H9 (cell line): Measurements from ENCODE around the gene MAGI1. TPM values are rescaled to one million over a fixed set of nuclear protein-coding genes. Genes with fewer than 3 reads are reported as not detected.

Source experiments
- DNase-seq: peaks from one replicate; pipeline ENCODE4 v3.0.0-alpha.2; 2017
- H2AFZ ChIP-seq: one replicate; pipeline ENCODE4 v1.6.1; 2013; ENCODE audit warnings: mild to moderate bottlenecking, low read length, control low read depth, moderate library complexity
- H2AK5ac ChIP-seq: 2 replicates; pipeline ENCODE4 v1.6.1; 2013; ENCODE audit warnings: low read length, control low read depth, mixed read lengths; ENCODE audit not compliant: insufficient read length
- H2BK120ac ChIP-seq: one replicate; pipeline ENCODE4 v1.6.1; 2013; ENCODE audit warnings: low read depth, mild to moderate bottlenecking, low read length, control low read depth, inconsistent platforms; ENCODE audit not compliant: poor library complexity, severe bottlenecking
- H2BK12ac ChIP-seq: 2 replicates; pipeline ENCODE4 v1.6.1; 2013; ENCODE audit warnings: low read length, control low read depth, mixed read lengths, low read depth; ENCODE audit not compliant: insufficient read length
- H2BK15ac ChIP-seq: 2 replicates; pipeline ENCODE4 v1.6.1; 2013; ENCODE audit warnings: low read depth, low read length, control low read depth
- H2BK20ac ChIP-seq: one replicate; pipeline ENCODE4 v1.6.1; 2013; ENCODE audit warnings: low read depth, mild to moderate bottlenecking, low read length, control low read depth, inconsistent platforms; ENCODE audit not compliant: poor library complexity, severe bottlenecking
- H2BK5ac ChIP-seq: 2 replicates; pipeline ENCODE4 v1.6.1; 2013; ENCODE audit warnings: low read length, control low read depth, mixed read lengths; ENCODE audit not compliant: insufficient read length
- H3K14ac ChIP-seq: 2 replicates; pipeline ENCODE4 v1.6.1; 2013; ENCODE audit warnings: low read length, control low read depth; ENCODE audit not compliant: insufficient read depth
- H3K18ac ChIP-seq: 2 replicates; pipeline ENCODE4 v1.6.1; 2013; ENCODE audit warnings: low read depth, mild to moderate bottlenecking, mixed read lengths, low read length, control low read depth; ENCODE audit not compliant: insufficient read length
- H3K23ac ChIP-seq: 2 replicates; pipeline ENCODE4 v1.6.1; 2013; ENCODE audit warnings: low read length, control low read depth, mixed read lengths, low read depth; ENCODE audit not compliant: insufficient read length
- H3K23me2 ChIP-seq: 2 replicates; pipeline ENCODE4 v1.6.1; 2013; ENCODE audit warnings: low read depth, mild to moderate bottlenecking, mixed read lengths, low read length, control low read depth; ENCODE audit not compliant: insufficient read length, poor library complexity, severe bottlenecking
- H3K27ac ChIP-seq: 2 replicates; pipeline ENCODE4 v1.5.1; 2013; ENCODE audit warnings: low read length, control low read depth, mixed read lengths, low read depth; ENCODE audit not compliant: insufficient read length
- H3K27me3 ChIP-seq: 2 replicates; pipeline ENCODE4 v1.6.1; 2013; ENCODE audit warnings: low read length, control low read depth, inconsistent platforms; ENCODE audit not compliant: insufficient read depth
- H3K4ac ChIP-seq: 2 replicates; pipeline ENCODE4 v1.6.1; 2013; ENCODE audit warnings: low read depth, mild to moderate bottlenecking, control low read depth, inconsistent platforms, low read length, moderate library complexity
- H3K4me1 ChIP-seq: 2 replicates; pipeline ENCODE4 v1.6.1; 2013; ENCODE audit warnings: low read length, control low read depth, inconsistent platforms; ENCODE audit not compliant: insufficient read depth
- H3K4me2 ChIP-seq: 2 replicates; pipeline ENCODE4 v1.6.1; 2013; ENCODE audit warnings: low read length, control low read depth, mixed read lengths; ENCODE audit not compliant: insufficient read length, insufficient read depth
- H3K56ac ChIP-seq: 2 replicates; pipeline ENCODE4 v1.6.1; 2013; ENCODE audit warnings: low read depth, mild to moderate bottlenecking, mixed read lengths, low read length, control low read depth; ENCODE audit not compliant: insufficient read length
- H3K79me1 ChIP-seq: 2 replicates; pipeline ENCODE4 v1.6.1; 2013; ENCODE audit warnings: low read depth, mild to moderate bottlenecking, moderate library complexity, low read length, control low read depth, inconsistent platforms; ENCODE audit not compliant: insufficient read depth, poor library complexity, severe bottlenecking
- H3K79me2 ChIP-seq: 2 replicates; pipeline ENCODE4 v1.6.1; 2013; ENCODE audit warnings: low read length, control low read depth, inconsistent platforms; ENCODE audit not compliant: insufficient read depth
- H3K9ac ChIP-seq: 2 replicates; pipeline ENCODE4 v1.6.1; 2013; ENCODE audit warnings: low read length, control low read depth, mixed read lengths; ENCODE audit not compliant: insufficient read length; ENCODE audit errors: extremely low read depth
- H3K9me3 ChIP-seq: one replicate; pipeline ENCODE4 v1.6.1; 2013; ENCODE audit warnings: low read depth, low read length, inconsistent platforms; ENCODE audit not compliant: control insufficient read depth
- H3T11ph ChIP-seq: one replicate; pipeline ENCODE4 v1.6.1; 2013; ENCODE audit warnings: mild to moderate bottlenecking, low read length, control low read depth, inconsistent platforms
- H4K20me1 ChIP-seq: one replicate; pipeline ENCODE4 v1.6.1; 2013; ENCODE audit not compliant: control insufficient read depth, insufficient read length, insufficient read depth
- H4K5ac ChIP-seq: 2 replicates; pipeline ENCODE4 v1.6.1; 2013; ENCODE audit warnings: low read depth, mild to moderate bottlenecking, mixed read lengths, low read length, control low read depth; ENCODE audit not compliant: insufficient read length
- H4K8ac ChIP-seq: replicated peaks from 2 replicates; pipeline ENCODE4 v1.6.1; 2013; ENCODE audit warnings: low read length, control low read depth, mixed read lengths, low read depth; ENCODE audit not compliant: insufficient read length
- H4K91ac ChIP-seq: 2 replicates; pipeline ENCODE4 v1.6.1; 2013; ENCODE audit warnings: low read depth, mild to moderate bottlenecking, moderate library complexity, mixed read lengths, low read length, control low read depth; ENCODE audit not compliant: insufficient read length
- H3K27ac Mint-ChIP-seq, 3 experiments: 2 replicates in 2 of 3; 3 replicates in 1 of 3; pipeline ENCODE4 v1.8.0; 2020 to 2021; ENCODE audit warnings: mixed read lengths in 3 of 3, mild to moderate bottlenecking in 1 of 3, moderate library complexity in 1 of 3
- H3K27me3 Mint-ChIP-seq: 2 replicates; pipeline ENCODE4 v1.8.0; 2021; ENCODE audit warnings: low read depth, mild to moderate bottlenecking, moderate library complexity, mixed read lengths
- H3K36me3 Mint-ChIP-seq, 3 experiments: 2 replicates in 2 of 3; 3 replicates in 1 of 3; pipeline ENCODE4 v1.8.0; 2020 to 2021; ENCODE audit warnings: low read depth in 3 of 3, mixed read lengths in 3 of 3; ENCODE audit not compliant: insufficient read depth in 1 of 3
- H3K4me1 Mint-ChIP-seq, 2 experiments: 2 replicates each; pipeline ENCODE4 v1.8.0; 2020; ENCODE audit warnings: mixed read lengths in 2 of 2
- H3K4me3 Mint-ChIP-seq, 2 experiments: 2 replicates in 1 of 2; 3 replicates in 1 of 2; pipeline ENCODE4 v1.8.0; 2020 to 2021; ENCODE audit warnings: mild to moderate bottlenecking in 2 of 2, mixed read lengths in 2 of 2, moderate library complexity in 1 of 2
- H3K9me3 Mint-ChIP-seq, 2 experiments: 2 replicates in 1 of 2; 3 replicates in 1 of 2; pipeline ENCODE4 v1.8.0; 2020; ENCODE audit warnings: mild to moderate bottlenecking in 2 of 2, mixed read lengths in 2 of 2, moderate library complexity in 1 of 2
- CTCF ChIP-seq: fragments of 200-600 bp; sonication (generic); conservative IDR thresholded peaks from 3 replicates; pipeline ENCODE4 v1.8.0; 2021; ENCODE audit warnings: antibody characterized with exemption, mild to moderate bottlenecking
- WGBS: extraction: QIAGEN DNeasy Blood & Tissue Kit; methylation state at CpG from one replicate; pipeline ENCODE4 v1.1.7; 2013; ENCODE audit warnings: missing lambda C conversion rate, low lambda C conversion rate, mixed read lengths; ENCODE audit not compliant: insufficient read length; ENCODE audit errors: extremely low coverage; 5-methylcytosine and 5-hydroxymethylcytosine counted together
- total RNA-seq: library from RNA; stranded (reverse); gene quantifications from 2 replicates; pipeline ENCODE4 v1.2.1, GENCODE V29; 2021

MAGI1 gene
- total RNA-seq, 1 experiment from 2014 or later, result 65.7 TPM

- H3K27ac ChIP-seq, result no peak overlapping the region
- no peak overlapping the region for H3K23ac ChIP-seq
- H2BK5ac ChIP-seq, result no peak overlapping the region
- H3K9ac ChIP-seq, result no peak overlapping the region
- H3K9me3 ChIP-seq, result no peaks in the 10 kb centered on the region
- Mint-ChIP-seq H3K9me3 (no peaks in the 10 kb centered on the region), H3K4me1 (peaks cover 48 to 53% of the 10 kb centered on the region in 2 experiments), H3K4me3 (no peak overlapping the region), H3K27me3 (no peaks in the 10 kb centered on the region), H3K27ac (peak overlapping the region in 1 of 3 experiments; percentile 6; a peak in 1 of 7 replicates), H3K36me3 (no peaks in the 10 kb centered on the region)
- H3K79me2 ChIP-seq, result peaks cover 6% of the 10 kb centered on the region; the same call in 1 of the 2 replicates
- H3K18ac ChIP-seq, result no peak overlapping the region
- WGBS, result no CpG with 5 or more reads among the region's 2 CpGs
- H3K14ac ChIP-seq, result no peak overlapping the region
- no peak overlapping the region for H2AK5ac ChIP-seq
- H4K91ac ChIP-seq, result no peak overlapping the region
- H2AFZ ChIP-seq, result no peak overlapping the region
- H3K79me1 ChIP-seq, result no peaks in the 10 kb centered on the region
- no peak overlapping the region for H2BK20ac ChIP-seq
- no peak overlapping the region for H2BK12ac ChIP-seq
- H3K27me3 ChIP-seq, result no peaks in the 10 kb centered on the region
- H2BK120ac ChIP-seq, result no peak overlapping the region
- no peak overlapping the region for H4K5ac ChIP-seq
- peaks cover 2% of the 10 kb centered on the region for H4K20me1 ChIP-seq
- H4K8ac ChIP-seq, result no peak overlapping the region
- no peak overlapping the region for H3T11ph ChIP-seq
- H3K4me1 ChIP-seq, result peaks cover 20% of the 10 kb centered on the region
- H3K4ac ChIP-seq, result no peak overlapping the region
- H3K4me2 ChIP-seq, result no peak overlapping the region
- no peak for TF ChIP-seq CTCF
- H3K56ac ChIP-seq, result no peak overlapping the region
- no peak overlapping the region for H2BK15ac ChIP-seq
- DNase-seq, result no peak
- no peaks in the 10 kb centered on the region for H3K23me2 ChIP-seq
Measured at GRCh38 chr3:66014056-66014455, 24.7 kb downstream of the MAGI1 start.
